Head of caudate nucleus (tissue), 42 donors: ENCODE measurements around the gene C7.
"Not testable (repeated sequence)": the region's sequence is repeated elsewhere in the genome, so short reads cannot be mapped to it uniquely, and the experiment has no call there.

Source experiments
- DNase-seq, 42 donors: peaks; one replicate each; pipeline versions ENCODE4 v3.0.0 to v3.0.0-alpha.2; 2020 to 2021; ENCODE audit warnings: mixed read lengths in 7 of 42
- intact Hi-C: fragments of 100-400 bp; cut with DNase I; formaldehyde crosslinking; loops from one replicate; pipeline ENCODE4 v1.15.0; 2022

Gene C7

DNA sequence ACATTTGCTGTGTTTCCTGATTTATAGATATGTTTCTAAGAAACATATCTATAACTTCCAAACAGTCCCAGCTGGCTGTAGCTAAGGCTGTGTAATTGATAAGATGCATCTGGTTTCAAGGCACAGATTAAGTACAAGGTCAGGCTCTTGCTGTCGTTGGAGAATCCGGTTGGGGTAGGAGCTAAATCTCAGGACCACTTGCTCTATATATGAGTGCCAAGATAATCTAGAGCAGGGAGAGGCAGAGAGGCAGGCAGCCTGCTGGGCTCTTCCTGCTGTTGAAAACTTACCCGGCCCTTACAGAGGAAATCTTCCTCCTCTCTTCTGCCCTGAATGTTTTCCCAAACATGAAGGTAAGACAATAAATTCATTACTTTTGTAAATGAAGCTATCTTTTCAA, at the start of gene C7:
Gene C7 (plus strand): TSS at position 234 of the 400 bp plus-strand sequence. CDS start 114 bp downstream, at position 348.
- intact Hi-C loops = no loop called here
- DNase-seq = no peak

DNA sequence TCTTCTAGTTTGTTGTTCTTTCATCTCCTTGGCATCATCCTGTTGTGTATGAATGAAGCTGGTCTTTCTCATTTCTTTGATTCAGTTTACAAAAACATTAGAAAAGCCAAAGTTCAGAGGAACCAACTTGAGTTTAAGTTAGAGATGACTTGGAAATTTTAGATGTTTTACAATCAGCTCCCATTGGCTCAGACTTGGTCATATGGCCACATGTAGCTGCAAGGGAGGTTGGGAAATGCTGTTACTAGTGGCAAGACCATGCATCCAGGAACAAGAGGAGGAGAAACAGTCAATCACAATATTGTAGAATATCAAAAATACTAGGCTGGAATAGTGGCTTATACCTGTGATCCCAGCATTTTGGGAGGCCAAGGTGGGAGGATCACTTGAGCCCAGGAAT, 48.6 kb upstream of the C7 start:
- no peak for DNase-seq
- intact Hi-C loops = no loop called here

- intact Hi-C loops, DNase-seq: not testable (repeated sequence)
Observed at GRCh38 chr5:40865004-40865403, 44.3 kb upstream of the C7 start.

- no peak for DNase-seq
- intact Hi-C loops = no loop called here
Observed at GRCh38 chr5:40866844-40867243, 42.5 kb upstream of the C7 start.

- no peak for DNase-seq
- intact Hi-C loops = no loop called here
Observed at GRCh38 chr5:40869384-40869783, 39.9 kb upstream of the C7 start.

DNA sequence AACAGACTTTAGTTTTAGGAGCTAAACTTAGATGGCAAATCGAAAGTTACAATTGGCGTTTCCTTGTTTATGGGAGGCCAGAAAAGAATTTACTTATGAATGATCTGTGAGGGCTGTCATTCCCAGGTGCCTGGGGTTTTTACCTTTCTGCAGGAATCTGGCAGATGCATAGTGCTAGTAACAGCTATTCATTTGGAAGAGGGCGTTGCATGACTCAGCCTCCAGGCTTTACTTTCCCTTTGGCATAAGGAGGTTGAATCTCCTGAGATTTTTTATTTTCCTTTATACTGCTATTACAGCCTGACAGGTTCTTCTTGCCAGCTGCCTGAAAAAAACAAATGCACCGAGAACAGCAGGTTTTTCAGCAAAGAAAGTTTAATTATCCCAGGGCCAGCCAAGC, 38.1 kb upstream of the C7 start:
- intact Hi-C loops = no loop called here
- DNase-seq = peak in 34 of 42 donors; percentile 4 to 83 (median 49)

DNA sequence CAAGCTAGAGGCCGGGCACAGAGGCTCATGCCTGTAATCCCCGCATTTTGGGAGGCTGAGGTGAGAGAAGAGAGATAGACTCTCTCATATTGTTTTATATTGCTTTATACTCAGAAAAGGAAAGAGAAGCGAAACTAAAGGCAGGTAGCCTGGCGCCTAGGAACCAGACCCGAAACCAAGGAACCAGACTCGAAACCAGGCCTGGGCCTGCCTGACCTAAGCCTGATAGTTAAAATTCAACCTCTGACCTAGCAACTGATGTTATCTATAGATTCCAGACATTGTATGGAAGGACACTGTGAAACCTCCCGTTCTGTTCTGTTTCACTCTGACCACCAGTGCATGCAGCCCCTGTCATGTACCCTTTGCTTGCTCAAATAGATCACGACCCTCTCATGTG, 37.0 kb upstream of the C7 start:
- intact Hi-C loops = not testable (repeated sequence)

DNA sequence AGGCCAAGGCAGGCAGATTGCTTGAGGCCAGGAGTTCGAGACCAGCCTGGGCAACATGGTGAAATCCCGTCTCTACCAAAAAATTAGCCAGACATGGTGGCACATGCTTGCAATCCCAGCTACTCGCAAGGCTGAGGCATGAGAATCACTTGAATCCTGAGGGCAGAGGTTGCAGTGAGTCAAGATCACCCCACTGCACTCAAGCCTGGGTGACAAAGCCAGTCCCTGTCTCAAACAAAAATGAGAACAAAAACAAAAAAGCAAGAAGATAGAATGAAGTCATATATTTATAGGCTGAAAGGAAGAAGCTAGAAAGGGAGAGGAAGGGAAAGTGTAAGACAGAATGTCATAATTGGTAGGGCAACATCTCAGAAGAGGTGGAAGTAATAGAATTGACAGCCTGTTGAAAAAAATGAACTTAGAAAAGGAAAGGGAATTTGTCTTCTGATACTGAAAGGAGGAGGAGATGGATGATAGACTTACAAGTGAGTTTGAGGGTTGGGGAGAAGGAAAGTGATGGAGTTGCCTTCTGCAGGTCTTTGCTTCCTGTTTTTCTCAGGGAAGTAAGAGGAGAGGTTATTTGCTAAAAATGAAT, 35.9 kb upstream of the C7 start:
- no peak for DNase-seq

More for the DNA sequence above, 37.0 kb upstream of the C7 start:
- not testable (repeated sequence) for DNase-seq

DNA sequence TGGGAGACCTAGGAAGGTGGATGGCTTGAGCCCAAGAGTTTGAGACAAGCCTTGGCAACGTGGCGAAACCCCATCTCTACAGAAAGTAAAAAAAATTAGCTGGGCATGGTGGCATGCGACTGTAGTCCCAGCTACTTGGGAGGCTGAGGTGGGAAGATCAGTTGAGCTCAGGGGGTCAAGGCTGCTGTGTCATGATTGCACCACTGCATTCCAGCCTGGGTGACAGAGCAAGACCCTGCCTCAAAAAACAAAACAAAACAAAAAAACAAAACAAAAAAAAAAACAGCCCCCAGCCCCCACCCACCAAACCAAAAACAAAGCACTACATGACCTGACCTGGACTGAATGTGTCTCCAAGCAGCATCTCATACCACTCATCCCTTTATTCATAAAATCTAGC, 33.3 kb upstream of the C7 start:
- intact Hi-C loops = no loop called here

More for the DNA sequence above, 35.9 kb upstream of the C7 start:
- intact Hi-C loops = no loop called here

GRCh38 chr5:40877371-40877988, 31.8 kb upstream of the C7 start:
- intact Hi-C loops = no loop called here
- DNase-seq = peak in 3 of 42 donors; percentile 5 to 13 (median 13)

More for the DNA sequence above, 33.3 kb upstream of the C7 start:
- no peak for DNase-seq

DNA sequence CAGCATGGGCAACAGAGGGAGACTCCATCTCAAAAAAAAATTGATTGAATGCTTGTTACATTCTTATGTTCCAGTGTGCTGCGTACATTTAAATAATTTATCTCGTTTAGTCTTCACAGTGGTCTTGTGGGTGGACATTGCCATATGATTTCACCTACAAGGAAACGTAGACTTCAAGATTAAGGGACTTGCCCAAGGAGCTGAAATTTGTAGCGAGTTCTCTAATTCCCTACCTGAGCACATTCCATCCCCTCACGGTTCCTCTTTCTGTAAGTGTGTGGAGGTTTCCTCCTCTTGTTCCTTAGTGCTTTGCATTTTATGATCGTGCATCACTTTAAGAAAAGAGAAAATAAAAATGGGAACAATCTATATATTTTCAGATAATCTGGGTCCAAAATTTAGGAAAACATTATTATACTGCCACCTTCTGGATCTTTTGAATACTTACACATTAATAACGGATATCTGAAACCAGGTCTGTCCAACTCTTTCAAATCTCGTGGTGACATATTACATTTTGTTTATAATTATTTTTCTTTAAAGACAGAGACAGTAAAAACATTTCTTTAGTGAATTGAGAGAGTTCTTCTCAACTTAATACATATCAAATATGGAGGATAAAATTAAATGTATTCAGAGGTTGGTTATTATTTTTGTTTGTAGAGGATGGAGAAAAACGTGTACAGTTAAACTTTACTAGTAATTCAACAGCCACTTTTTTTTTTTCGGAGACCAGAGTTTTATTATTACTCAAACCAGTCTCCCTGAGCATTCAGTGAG, 29.9 kb upstream of the C7 start:
- no peak for DNase-seq
- intact Hi-C loops = no loop called here

- no peak for DNase-seq
- intact Hi-C loops = loop anchor here (10.0 kb wide), 1 partner anchor 1297 kb away; no protein-coding TSS in a partner anchor
Observed at GRCh38 chr5:40882291-40882690, 27.0 kb upstream of the C7 start.

DNA sequence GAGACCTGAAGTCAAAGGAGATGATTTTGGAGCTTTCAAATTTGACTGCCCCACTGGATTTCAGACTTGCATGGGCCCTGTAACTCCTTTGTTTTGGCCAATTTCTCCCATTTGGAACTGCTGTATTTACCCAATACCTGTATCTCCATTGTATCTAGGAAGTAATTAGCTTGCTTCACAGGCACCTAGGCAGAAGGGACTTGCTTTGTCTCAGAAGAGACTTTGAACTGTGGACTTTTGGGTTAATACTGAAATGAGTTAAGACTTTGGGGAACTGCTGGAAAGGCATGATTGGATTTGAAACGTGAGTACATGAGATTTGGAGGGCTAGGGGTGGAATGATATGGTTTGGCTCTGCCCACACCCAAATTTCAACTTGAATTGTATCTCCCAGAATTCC, 26.2 kb upstream of the C7 start:
- intact Hi-C loops = loop anchor here (10.0 kb wide), 1 partner anchor 1298 kb away; no protein-coding TSS in a partner anchor
- not testable (repeated sequence) for DNase-seq

- intact Hi-C loops, DNase-seq: not testable (repeated sequence)
Observed at GRCh38 chr5:40895440-40896425, 13.6 kb upstream of the C7 start.

GRCh38 chr5:40904205-40904993, 4.9 kb upstream of the C7 start:
- intact Hi-C loops = no loop called here
- peak in 39 of 42 donors; percentile 11 to 78 (median 54) for DNase-seq

GRCh38 chr5:40904994-40905306, 4.3 kb upstream of the C7 start:
- no peak for DNase-seq
- intact Hi-C loops = no loop called here

DNA sequence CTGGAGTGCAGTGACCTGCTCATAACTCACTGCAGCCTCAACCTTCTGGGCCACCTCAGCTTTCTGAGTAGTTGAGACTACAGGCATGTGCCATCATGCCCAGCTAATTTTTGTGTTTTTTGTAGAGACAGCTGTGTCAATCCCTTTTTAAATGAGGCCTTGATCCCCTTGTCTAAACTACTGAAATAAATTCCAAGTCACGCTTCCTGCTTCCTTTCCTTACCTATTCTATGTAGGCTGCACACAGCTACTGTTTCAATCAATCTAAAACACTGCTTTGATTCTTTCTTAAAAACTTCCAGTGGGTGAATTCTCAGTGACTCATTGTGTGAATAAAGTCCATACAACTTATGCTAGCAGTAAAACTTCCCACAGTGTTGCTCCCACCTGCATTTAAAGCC, 2.9 kb upstream of the C7 start:
- DNase-seq = peak in 5 of 42 donors; percentile 4 to 28 (median 16)
- intact Hi-C loops = no loop called here

- no peak for DNase-seq
- intact Hi-C loops = no loop called here
Observed at GRCh38 chr5:40909723-40910122, 426 bp downstream of the C7 start.
